Neuron (in vitro differentiated cells): ENCODE data around the gene SLC46A3.
"Not testable (repeated sequence)": the region's sequence is repeated elsewhere in the genome, so short reads cannot be mapped to it uniquely, and the experiment has no call there.

ENCODE experiments used
- H2AFZ ChIP-seq: one replicate; pipeline ENCODE4 v1.6.1; 2013; ENCODE audit warnings: low read depth, mild to moderate bottlenecking, inconsistent platforms, low read length, moderate library complexity
- H3K27me3 ChIP-seq: one replicate; pipeline ENCODE4 v1.6.1; 2013; ENCODE audit warnings: low read length; ENCODE audit not compliant: insufficient read depth
- H3K36me3 ChIP-seq: one replicate; pipeline ENCODE4 v1.6.1; 2013; ENCODE audit warnings: low read length; ENCODE audit not compliant: insufficient read depth
- H3K4me1 ChIP-seq: one replicate; pipeline ENCODE4 v1.6.1; 2013; ENCODE audit warnings: low read length; ENCODE audit not compliant: insufficient read depth
- H3K4me3 ChIP-seq: 2 replicates; pipeline ENCODE4 v1.5.1; 2013; ENCODE audit warnings: mild to moderate bottlenecking, low read length, moderate library complexity
- H3K9me3 ChIP-seq: one replicate; pipeline ENCODE4 v1.6.1; 2013; ENCODE audit warnings: low read length

SLC46A3 gene

DNA sequence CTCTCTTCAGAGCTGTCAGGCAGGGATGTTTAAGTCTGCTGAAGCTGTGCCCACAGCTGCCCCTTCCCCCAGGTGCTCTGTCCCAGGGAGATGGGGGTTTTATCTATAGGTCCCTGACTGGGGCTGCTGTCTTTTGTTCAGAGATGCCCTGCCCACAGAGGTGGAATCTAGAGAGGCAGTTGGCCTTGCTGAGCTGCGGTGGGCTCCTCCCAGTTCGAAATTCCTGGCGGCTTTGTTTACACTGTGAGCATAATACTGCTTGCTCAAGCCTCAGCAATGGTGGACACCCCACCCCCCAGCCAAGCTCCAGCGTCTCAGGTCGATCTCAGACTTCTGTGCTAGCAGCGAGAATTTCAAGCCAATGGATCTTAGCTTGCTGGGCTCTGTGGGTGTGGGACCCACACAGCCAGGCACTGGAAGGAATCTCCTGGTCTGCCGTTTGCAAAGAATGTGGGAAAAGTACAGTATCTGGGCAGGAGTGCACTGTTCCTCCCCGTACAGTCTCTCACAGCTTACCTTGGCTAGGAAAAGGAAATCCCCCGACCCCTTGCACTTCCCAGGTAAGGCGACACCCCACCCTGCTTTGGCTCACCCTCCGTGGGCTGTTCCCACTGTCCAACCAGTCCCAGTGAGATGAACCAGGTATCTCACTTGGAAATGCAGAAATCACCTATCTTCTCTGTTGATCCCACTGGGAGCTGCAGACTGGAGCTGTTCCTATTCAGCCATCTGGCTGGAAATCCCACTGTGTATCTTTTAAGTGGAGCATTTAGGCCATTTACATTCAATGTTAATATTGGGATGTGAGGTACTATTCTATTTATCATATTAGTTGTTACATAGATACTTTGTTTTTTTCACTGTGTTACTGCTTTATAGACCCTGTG, 24.9 kb downstream of the SLC46A3 start:
- H3K4me3 ChIP-seq: peak overlapping the region; percentile 25
- H3K27me3 ChIP-seq, H3K9me3 ChIP-seq, H3K4me1 ChIP-seq, H3K36me3 ChIP-seq: not testable (repeated sequence)
- peak overlapping the region; percentile 39 for H2AFZ ChIP-seq

GRCh38 chr13:28685892-28686291, 32.9 kb downstream of the SLC46A3 start:
- Histone ChIP-seq H3K4me3 (no peak overlapping the region), H2AFZ (no peak overlapping the region), H3K27me3 (no peaks in the 10 kb centered on the region), H3K4me1 (no peaks in the 10 kb centered on the region), H3K9me3 (no peaks in the 10 kb centered on the region), H3K36me3 (no peaks in the 10 kb centered on the region)

DNA sequence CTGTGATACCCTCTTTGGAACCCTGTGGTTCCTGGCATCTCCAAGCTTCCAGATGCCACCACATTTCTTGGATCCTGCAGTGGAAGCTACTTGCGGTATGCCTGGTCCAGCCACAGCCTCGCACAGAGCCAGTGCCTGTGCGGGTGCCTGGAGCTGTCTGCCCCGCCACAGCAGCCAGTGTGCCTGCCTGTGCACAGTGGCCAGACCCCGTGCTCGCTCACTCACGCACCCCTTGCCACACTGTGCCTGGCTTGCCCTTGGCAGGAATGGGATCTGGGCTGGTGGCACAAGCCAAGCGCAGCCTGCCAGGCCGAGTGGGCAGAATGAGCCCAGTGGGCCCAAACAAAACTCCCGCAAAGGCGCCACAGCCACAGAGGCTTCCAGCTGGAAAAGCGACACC, 33.7 kb downstream of the SLC46A3 start:
- no peak overlapping the region for H2AFZ ChIP-seq
- H3K4me3 ChIP-seq: no peak overlapping the region
- H3K36me3 ChIP-seq: peaks cover 2% of the 10 kb centered on the region
- H3K9me3 ChIP-seq: no peaks in the 10 kb centered on the region
- no peaks in the 10 kb centered on the region for H3K4me1 ChIP-seq
- H3K27me3 ChIP-seq: no peaks in the 10 kb centered on the region

GRCh38 chr13:28684257-28684656, 34.5 kb downstream of the SLC46A3 start:
- Histone ChIP-seq H3K36me3 (peaks cover 4% of the 10 kb centered on the region), H3K4me3 (no peak overlapping the region), H3K9me3 (no peaks in the 10 kb centered on the region), H2AFZ (no peak overlapping the region), H3K27me3 (no peaks in the 10 kb centered on the region), H3K4me1 (no peaks in the 10 kb centered on the region)

- not testable (repeated sequence) for H3K9me3 ChIP-seq, H3K4me1 ChIP-seq, H3K27me3 ChIP-seq, H2AFZ ChIP-seq, H3K4me3 ChIP-seq
- peaks cover 10% of the 10 kb centered on the region for H3K36me3 ChIP-seq
These were observed 35.6 kb downstream of the SLC46A3 start for GRCh38 chr13:28683169-28683568.

DNA sequence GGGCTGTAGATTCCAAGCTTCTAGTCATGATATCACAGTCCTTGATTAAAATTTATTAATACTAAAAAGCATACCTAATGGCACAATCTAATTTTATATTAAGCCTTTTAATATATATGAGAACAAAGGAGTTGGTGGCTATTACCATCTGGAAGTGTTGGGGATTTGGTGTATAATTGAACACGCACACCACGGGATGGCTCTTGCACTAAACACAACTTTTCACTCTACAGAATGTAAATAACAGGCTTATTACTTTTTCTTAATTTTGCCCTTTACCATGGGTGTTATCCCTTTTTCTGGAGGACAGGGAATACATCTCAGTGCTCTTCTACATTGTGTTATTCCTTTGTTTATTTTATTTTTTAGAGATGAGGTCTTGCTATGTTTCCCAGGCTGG, 38.2 kb downstream of the SLC46A3 start:
- H3K4me3 ChIP-seq: no peak overlapping the region

GRCh38 chr13:28679628-28680027, 39.1 kb downstream of the SLC46A3 start:
- Histone ChIP-seq H3K36me3 (peaks cover 42% of the 10 kb centered on the region), H3K9me3 (no peaks in the 10 kb centered on the region), H2AFZ (no peak overlapping the region), H3K4me3 (no peak overlapping the region), H3K4me1 (no peaks in the 10 kb centered on the region), H3K27me3 (no peaks in the 10 kb centered on the region)

More for the DNA sequence above, 38.2 kb downstream of the SLC46A3 start:
- no peaks in the 10 kb centered on the region for H3K4me1 ChIP-seq
- H2AFZ ChIP-seq: no peak overlapping the region
- no peaks in the 10 kb centered on the region for H3K9me3 ChIP-seq
- H3K36me3 ChIP-seq: peaks cover 35% of the 10 kb centered on the region
- no peaks in the 10 kb centered on the region for H3K27me3 ChIP-seq

DNA sequence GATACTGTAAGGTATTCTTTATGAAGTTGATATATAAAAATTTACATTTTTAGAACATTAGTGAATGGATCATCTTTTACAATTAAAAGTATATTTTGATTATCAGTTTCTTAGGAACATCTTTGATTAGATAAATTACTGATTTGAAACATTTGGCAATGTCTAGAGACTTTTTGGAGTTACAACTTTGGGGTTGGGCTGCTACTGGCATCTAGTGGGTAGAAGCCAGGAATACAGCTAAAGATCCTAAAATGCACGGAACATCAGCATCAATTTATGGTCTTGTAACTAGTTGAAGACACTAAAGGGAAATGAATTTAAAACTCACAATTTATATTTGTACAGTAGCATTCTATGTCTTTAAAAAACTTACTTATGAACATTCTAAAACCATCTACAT, 40.0 kb downstream of the SLC46A3 start:
- no peak overlapping the region for H3K4me3 ChIP-seq
- no peaks in the 10 kb centered on the region for H3K9me3 ChIP-seq
- no peaks in the 10 kb centered on the region for H3K4me1 ChIP-seq
- peaks cover 51% of the 10 kb centered on the region for H3K36me3 ChIP-seq
- H2AFZ ChIP-seq: no peak overlapping the region
- H3K27me3 ChIP-seq: no peaks in the 10 kb centered on the region

DNA sequence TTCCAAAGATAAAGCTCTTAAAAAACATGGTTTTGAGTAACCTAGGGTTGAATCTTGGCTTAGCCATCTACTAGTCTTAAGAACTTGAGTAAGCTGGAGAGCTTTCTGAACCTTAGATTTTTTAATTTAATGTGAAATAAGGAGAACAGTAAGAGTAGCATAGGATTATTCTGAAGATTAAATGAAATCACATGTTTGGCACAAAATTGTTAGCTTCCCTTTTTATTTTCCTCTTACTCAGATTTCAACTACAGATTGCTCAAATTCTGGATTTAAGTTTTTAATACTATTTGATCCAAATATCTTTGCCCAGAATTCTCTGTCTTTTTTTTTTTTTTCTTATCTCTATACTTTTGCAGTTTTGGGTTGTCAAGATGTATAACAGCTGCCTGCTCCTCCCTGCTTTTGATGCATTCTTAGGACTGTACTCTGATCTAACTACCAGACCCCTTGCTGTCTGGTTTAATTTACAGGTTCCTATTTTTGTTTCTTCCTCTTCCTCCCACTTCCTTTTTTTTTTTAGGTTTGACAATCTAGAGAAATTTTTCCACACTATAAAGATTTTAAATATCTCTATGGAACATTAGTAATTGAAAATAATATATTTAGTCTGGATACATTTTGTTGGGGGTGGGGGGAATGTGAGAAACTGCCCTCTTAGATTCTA, 47.5 kb downstream of the SLC46A3 start:
- Histone ChIP-seq H3K27me3 (no peaks in the 10 kb centered on the region), H3K36me3 (peaks cover 85% of the 10 kb centered on the region), H3K4me3 (no peak overlapping the region), H2AFZ (no peak overlapping the region), H3K9me3 (no peaks in the 10 kb centered on the region), H3K4me1 (no peaks in the 10 kb centered on the region)

- Histone ChIP-seq H2AFZ (no peak overlapping the region), H3K4me1 (no peaks in the 10 kb centered on the region), H3K9me3 (no peaks in the 10 kb centered on the region), H3K4me3 (no peak overlapping the region), H3K27me3 (no peaks in the 10 kb centered on the region), H3K36me3 (peaks cover 89% of the 10 kb centered on the region)
These were observed 51.8 kb downstream of the SLC46A3 start for GRCh38 chr13:28666897-28667488.

- Histone ChIP-seq H3K27me3 (no peaks in the 10 kb centered on the region), H3K36me3 (peaks cover 29% of the 10 kb centered on the region), H3K4me1 (peaks cover 25% of the 10 kb centered on the region), H3K9me3 (no peaks in the 10 kb centered on the region), H3K4me3 (peak overlapping the region; percentile 81), H2AFZ (peak overlapping the region; percentile 69)
These were observed 59.2 kb downstream of the SLC46A3 start for GRCh38 chr13:28659621-28659970.

GRCh38 chr13:28658796-28659620, 59.8 kb downstream of the SLC46A3 start, which contains the start of gene POMP:
Gene POMP (plus strand): TSS chr13:28659130. CDS start chr13:28659185, 55 bp downstream.
- Histone ChIP-seq H3K9me3 (no peaks in the 10 kb centered on the region), H3K4me1 (peaks cover 25% of the 10 kb centered on the region), H3K4me3 (peak within 1 kb of the TSS; percentile 81), H2AFZ (peak within 1 kb of the TSS; percentile 69), H3K36me3 (peaks cover 26% of the 10 kb centered on the region), H3K27me3 (no peaks in the 10 kb centered on the region)

DNA sequence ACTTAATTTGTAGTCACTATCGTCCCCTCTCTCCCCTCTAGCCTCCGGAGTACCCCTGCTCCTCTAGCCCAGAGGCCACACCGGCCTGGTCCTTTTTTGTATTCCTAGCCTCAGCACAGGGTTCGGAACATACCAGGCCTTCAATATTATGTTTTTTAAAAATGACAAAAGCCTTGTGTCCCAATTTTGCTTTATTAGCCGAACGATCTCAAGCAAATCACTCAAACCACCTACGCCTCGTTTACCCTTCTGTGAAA, 60.3 kb downstream of the SLC46A3 start:
- no peaks in the 10 kb centered on the region for H3K9me3 ChIP-seq
- H3K36me3 ChIP-seq: peaks cover 21% of the 10 kb centered on the region
- H3K27me3 ChIP-seq: no peaks in the 10 kb centered on the region
- H2AFZ ChIP-seq: peak overlapping the region; percentile 69
- peaks cover 25% of the 10 kb centered on the region for H3K4me1 ChIP-seq
- H3K4me3 ChIP-seq: peak overlapping the region; percentile 81
